SK-N-MC (cell line): Measurements from ENCODE around the gene PATE3.

Source experiments
- DNase-seq: peaks from one replicate; pipeline ENCODE4 v3.0.0-alpha.2; 2011; ENCODE audit warnings: low read depth, low spot score
- H3K27ac ChIP-seq: fragments of 200-600 bp; sonication (generic); 2 replicates; pipeline ENCODE4 v1.5.1; 2016; ENCODE audit warnings: mixed run types
- H3K36me3 ChIP-seq: fragments of 200-600 bp; sonication (generic); 2 replicates; pipeline ENCODE4 v1.6.1; 2017; ENCODE audit warnings: antibody characterized with exemption, low read length, mixed read lengths; ENCODE audit not compliant: insufficient read depth
- H3K4me3 ChIP-seq: fragments of 200-600 bp; sonication (generic); 2 replicates; pipeline ENCODE4 v1.5.1; 2016
- H3K9ac ChIP-seq: fragments of 200-600 bp; sonication (generic); 2 replicates; pipeline ENCODE4 v1.8.0; 2017; ENCODE audit warnings: mixed run types, mixed read lengths; ENCODE audit not compliant: insufficient read length
- H3K9me3 ChIP-seq: fragments of 200-600 bp; sonication (generic); 2 replicates; pipeline ENCODE4 v1.6.1; 2017; ENCODE audit warnings: low read depth, mild to moderate bottlenecking, antibody characterized with exemption, low read length, moderate library complexity, mixed read lengths
- EZH2 ChIP-seq: fragments of 200-600 bp; sonication (generic); IDR thresholded peaks from one replicate; pipeline ENCODE4 v1.6.1; 2017; ENCODE audit warnings: antibody characterized with exemption
- FOXP2 ChIP-seq: optimal IDR thresholded peaks from 2 replicates; pipeline ENCODE3; 2011; ENCODE audit warnings: mild to moderate bottlenecking, moderate library complexity; ENCODE audit not compliant: insufficient read depth; ENCODE audit errors: extremely low read length, control extremely low read depth
- POLR2AphosphoS5 ChIP-seq: IDR thresholded peaks from 2 replicates; pipeline ENCODE4 v1.6.1; 2012; ENCODE audit warnings: mild to moderate bottlenecking, low read depth, low read length, borderline replicate concordance

PATE3 gene

GRCh38 chr11:125768336-125769046, 19.4 kb upstream of the PATE3 start:
- H3K9ac ChIP-seq, result no peak overlapping the region

DNA sequence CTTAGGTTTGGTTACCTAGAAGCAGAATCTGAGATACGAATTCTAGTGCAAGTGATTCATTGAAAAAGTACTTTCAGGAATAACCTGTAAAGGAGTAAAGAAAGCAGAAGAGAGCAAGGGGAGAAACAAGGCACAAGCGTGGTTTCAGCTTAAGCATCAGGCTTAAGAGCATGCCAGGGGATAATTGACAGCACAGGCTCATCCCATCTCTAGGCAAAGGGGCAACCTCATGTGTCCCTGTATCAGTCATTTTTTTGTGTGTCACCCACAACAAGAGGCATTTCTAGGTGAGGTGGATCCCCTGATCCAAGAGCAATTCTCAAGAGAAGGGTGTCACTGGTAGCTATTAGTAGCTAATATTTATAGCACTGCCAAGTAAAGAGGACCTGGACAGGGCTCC, 17.3 kb upstream of the PATE3 start:
- no peak overlapping the region for H3K4me3 ChIP-seq
- DNase-seq, result no peak
- no peaks in the 10 kb centered on the region for H3K9me3 ChIP-seq
- H3K36me3 ChIP-seq, result no peaks in the 10 kb centered on the region
- H3K27ac ChIP-seq, result no peak overlapping the region
- TF ChIP-seq POLR2AphosphoS5 (no peak), EZH2 (no peak), FOXP2 (no peak)
- H3K9ac ChIP-seq, result no peak overlapping the region

More at GRCh38 chr11:125768336-125769046, 19.4 kb upstream of the PATE3 start:
- DNase-seq, result no peak
- no peak overlapping the region for H3K4me3 ChIP-seq
- no peaks in the 10 kb centered on the region for H3K9me3 ChIP-seq
- no peaks in the 10 kb centered on the region for H3K36me3 ChIP-seq
- no peak for TF ChIP-seq POLR2AphosphoS5
- no peak for TF ChIP-seq FOXP2
- no peak for TF ChIP-seq EZH2
- H3K27ac ChIP-seq, result no peak overlapping the region

DNA sequence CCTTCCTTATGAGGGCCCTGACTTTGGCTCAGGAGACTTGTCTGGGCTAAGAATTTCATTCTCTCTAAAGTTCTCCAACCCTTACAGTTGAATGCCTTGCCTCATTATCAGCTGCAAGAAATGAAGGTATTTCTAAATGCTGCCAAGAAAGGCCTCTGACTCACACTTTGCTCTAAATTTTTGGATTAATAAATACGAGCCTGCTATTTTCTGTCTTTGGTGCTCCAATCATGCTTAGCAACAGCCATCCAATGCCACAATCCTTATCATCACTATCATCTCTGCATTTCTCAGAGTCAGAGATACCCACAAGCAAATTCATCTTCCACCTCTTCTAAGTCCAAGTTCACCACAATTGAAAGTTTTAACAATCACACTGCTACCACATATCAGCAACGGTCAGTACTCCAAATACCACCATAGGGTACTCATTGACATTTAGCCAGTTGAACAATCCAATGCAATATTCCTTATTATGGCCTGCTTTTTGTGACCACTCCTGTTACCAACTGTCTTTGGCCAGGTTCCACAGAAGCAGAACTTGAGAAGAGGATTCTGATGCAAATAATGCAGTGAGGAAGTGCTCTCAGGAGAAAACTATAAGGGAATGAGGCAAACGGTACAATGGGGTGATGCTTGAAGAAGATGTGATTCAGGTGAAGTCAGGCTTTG, 15.0 kb upstream of the PATE3 start:
- Histone ChIP-seq H3K9ac (no peak overlapping the region), H3K27ac (no peak overlapping the region), H3K36me3 (no peaks in the 10 kb centered on the region), H3K4me3 (no peak overlapping the region), H3K9me3 (no peaks in the 10 kb centered on the region)
- TF ChIP-seq EZH2, result no peak
- TF ChIP-seq POLR2AphosphoS5, result no peak
- TF ChIP-seq FOXP2, result no peak
- DNase-seq, result no peak

DNA sequence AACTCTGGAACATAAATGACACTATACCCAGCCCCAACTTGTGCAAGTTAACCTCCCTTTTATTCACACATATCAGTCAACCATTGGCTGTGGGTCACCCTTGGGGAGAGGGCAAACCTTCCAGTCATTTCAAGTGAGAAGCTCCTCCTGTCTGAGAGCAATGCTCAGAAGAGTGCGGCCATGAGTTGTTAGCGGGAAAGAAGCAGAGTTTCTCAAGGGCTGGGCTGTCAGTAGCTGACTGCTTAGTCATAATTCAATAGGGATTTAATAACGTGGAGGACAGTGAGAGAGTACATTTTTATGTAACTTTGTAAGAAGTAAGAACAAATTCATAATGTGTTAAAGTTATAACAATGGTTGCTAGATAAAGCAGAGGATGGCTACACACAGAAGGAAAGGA, 14.4 kb upstream of the PATE3 start:
- H3K4me3 ChIP-seq, result no peak overlapping the region
- DNase-seq, result no peak
- H3K9ac ChIP-seq, result no peak overlapping the region
- no peak for TF ChIP-seq EZH2
- TF ChIP-seq POLR2AphosphoS5, result no peak
- TF ChIP-seq FOXP2, result no peak
- no peaks in the 10 kb centered on the region for H3K36me3 ChIP-seq
- H3K27ac ChIP-seq, result no peak overlapping the region
- no peaks in the 10 kb centered on the region for H3K9me3 ChIP-seq

DNA sequence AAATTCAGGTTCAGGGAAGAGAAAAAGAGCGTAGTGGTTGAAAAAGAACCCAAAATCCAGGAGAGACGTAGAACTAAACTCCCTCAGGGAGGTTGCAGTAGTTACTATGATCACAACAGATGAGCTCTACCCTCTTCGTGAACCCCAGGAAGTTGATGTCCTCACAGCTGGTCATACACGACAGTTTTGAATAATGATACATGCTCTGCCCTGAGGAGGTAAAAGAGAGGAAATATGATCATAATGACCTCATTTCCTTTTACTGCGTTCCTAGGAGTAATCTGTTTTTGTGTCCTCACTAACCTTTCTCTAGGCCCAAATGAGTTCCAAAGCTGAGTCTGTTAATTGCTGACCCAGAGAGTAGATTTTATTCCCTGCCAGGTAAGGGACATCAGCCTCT, 10.6 kb upstream of the PATE3 start:
- Histone ChIP-seq H3K4me3 (no peak overlapping the region), H3K9me3 (no peaks in the 10 kb centered on the region), H3K27ac (no peak overlapping the region), H3K9ac (no peak overlapping the region), H3K36me3 (no peaks in the 10 kb centered on the region)
- DNase-seq, result no peak
- TF ChIP-seq POLR2AphosphoS5 (no peak), FOXP2 (no peak), EZH2 (no peak)

- Histone ChIP-seq H3K36me3 (no peaks in the 10 kb centered on the region), H3K27ac (no peak within 1 kb of the TSS), H3K9me3 (no peaks in the 10 kb centered on the region), H3K9ac (no peak within 1 kb of the TSS), H3K4me3 (no peak within 1 kb of the TSS)
- DNase-seq, result no peak
- TF ChIP-seq POLR2AphosphoS5 (no peak), EZH2 (no peak), FOXP2 (no peak)
These were observed 9.2 kb upstream of the PATE3 start, which contains the start of gene PATE2 for GRCh38 chr11:125778728-125779127. Gene PATE2 (minus strand): TSS chr11:125778828. CDS start chr11:125778773, 55 bp downstream.

DNA sequence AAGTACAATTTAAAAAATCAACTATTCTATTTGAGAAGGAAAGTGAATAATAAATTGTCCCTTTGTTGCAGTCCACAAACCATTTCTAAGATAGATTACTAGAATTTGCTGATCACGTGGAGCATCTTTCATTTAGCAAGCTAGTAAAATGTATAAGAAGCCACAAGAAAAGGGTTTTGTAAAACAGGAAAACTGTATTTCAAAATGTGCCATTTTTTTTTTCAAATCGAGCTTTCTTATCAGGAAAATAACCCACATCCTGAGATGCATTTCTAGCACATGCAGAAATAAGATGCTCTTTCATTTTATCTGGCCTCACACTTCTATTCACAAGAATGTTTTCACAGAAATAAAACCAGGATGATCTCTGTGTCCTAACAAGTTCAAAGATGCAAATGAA, 3.2 kb upstream of the PATE3 start:
- TF ChIP-seq FOXP2 (no peak), EZH2 (no peak), POLR2AphosphoS5 (no peak)
- Histone ChIP-seq H3K9ac (no peak overlapping the region), H3K9me3 (no peaks in the 10 kb centered on the region), H3K27ac (no peak overlapping the region), H3K4me3 (no peak overlapping the region), H3K36me3 (no peaks in the 10 kb centered on the region)
- no peak for DNase-seq

DNA sequence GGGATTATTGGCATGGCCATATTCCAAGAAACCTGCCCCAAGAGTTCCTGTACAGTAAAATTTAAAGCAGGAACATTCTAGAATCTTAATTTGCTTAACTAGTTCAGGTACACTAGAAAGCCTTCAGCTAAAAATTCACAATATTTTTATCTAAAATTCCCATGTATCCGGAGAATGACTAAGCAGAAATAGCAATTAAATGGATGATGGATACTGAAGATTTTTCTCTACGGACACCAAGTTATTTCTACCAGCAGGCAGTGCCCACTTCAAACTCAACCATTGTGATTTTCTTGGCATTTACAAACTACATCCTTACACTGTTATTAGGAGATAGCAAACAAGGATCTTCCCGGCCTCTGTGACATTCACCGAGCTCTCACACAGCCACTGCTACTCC, 2.9 kb downstream of the PATE3 start:
- H3K4me3 ChIP-seq, result no peak overlapping the region
- H3K36me3 ChIP-seq, result no peaks in the 10 kb centered on the region
- no peak overlapping the region for H3K27ac ChIP-seq
- no peaks in the 10 kb centered on the region for H3K9me3 ChIP-seq
- no peak for TF ChIP-seq EZH2
- no peak for TF ChIP-seq POLR2AphosphoS5
- no peak for TF ChIP-seq FOXP2
- no peak overlapping the region for H3K9ac ChIP-seq
- no peak for DNase-seq
